Prostate gland (tissue), 2 donors: ENCODE measurements around the gene CEACAM18. TPM values are rescaled to one million over a fixed set of nuclear protein-coding genes. Genes with fewer than 3 reads are reported as not detected.

Source experiments
- DNase-seq: peaks from one replicate; pipeline ENCODE4 v3.0.0-alpha.2; 2019; ENCODE audit warnings: low spot score
- H3K27ac ChIP-seq, 2 donors: fragments of 200-600 bp; sonication (generic); 2 replicates each; pipeline ENCODE4 v1.5.1; 2017 to 2019
- H3K27me3 ChIP-seq: fragments of 200-600 bp; sonication (generic); replicated peaks from 2 replicates; pipeline ENCODE4 v1.5.1; 2019; ENCODE audit not compliant: insufficient read depth
- H3K36me3 ChIP-seq, 2 donors: fragments of 200-600 bp; sonication (generic); 1 replicate in 1 of 2; 2 replicates in 1 of 2; pipeline versions ENCODE4 v1.5.1 to v1.8.1; 2017 to 2019
- H3K4me1 ChIP-seq: fragments of 200-600 bp; sonication (generic); replicated peaks from 2 replicates; pipeline ENCODE4 v1.5.1; 2019
- H3K4me3 ChIP-seq, 2 donors: fragments of 200-600 bp; sonication (generic); 2 replicates each; pipeline ENCODE4 v1.5.1; 2017 to 2019
- H3K9me3 ChIP-seq: fragments of 200-600 bp; sonication (generic); 2 replicates; pipeline ENCODE4 v1.5.1; 2017
- POLR2A ChIP-seq: fragments of 450-650 bp; IDR thresholded peaks from one replicate; pipeline ENCODE4 v1.6.1; 2016; ENCODE audit warnings: antibody characterized with exemption, mild to moderate bottlenecking
- POLR2AphosphoS5 ChIP-seq: sonication (generic); formaldehyde crosslinking; IDR thresholded peaks from one replicate; pipeline ENCODE4 v1.6.1; 2017; ENCODE audit warnings: antibody characterized with exemption
- WGBS: methylation state at CpG from one replicate; pipeline ENCODE4 v1.1.5; 2018; 5-methylcytosine and 5-hydroxymethylcytosine counted together
- intact Hi-C: fragments of 100-400 bp; cut with DNase I; formaldehyde crosslinking; loops from one replicate; pipeline ENCODE4 v1.14.2; 2022
- total RNA-seq, 2 donors: library from RNA; depleted of rRNA; stranded (reverse); fragments of >200 nt; gene quantifications; one replicate each; pipeline ENCODE4 v1.1.0, GENCODE V29; 2016
- TF ChIP-seq, protein P1 (sequence below), 4 experiments: fragments of 200-600 bp in 2 of 4; fragments of 450-650 bp in 2 of 4; sonication (generic) in 2 of 4; IDR thresholded peaks; 1 replicate in 3 of 4; 2 replicates in 1 of 4; pipeline ENCODE4 v1.5.1; 2016 to 2019; ENCODE audit warnings: antibody characterized with exemption in 4 of 4, mild to moderate bottlenecking in 2 of 4, moderate library complexity in 2 of 4

Gene CEACAM18
- total RNA-seq, 2 donors from 2014 or later, result not detected

DNA sequence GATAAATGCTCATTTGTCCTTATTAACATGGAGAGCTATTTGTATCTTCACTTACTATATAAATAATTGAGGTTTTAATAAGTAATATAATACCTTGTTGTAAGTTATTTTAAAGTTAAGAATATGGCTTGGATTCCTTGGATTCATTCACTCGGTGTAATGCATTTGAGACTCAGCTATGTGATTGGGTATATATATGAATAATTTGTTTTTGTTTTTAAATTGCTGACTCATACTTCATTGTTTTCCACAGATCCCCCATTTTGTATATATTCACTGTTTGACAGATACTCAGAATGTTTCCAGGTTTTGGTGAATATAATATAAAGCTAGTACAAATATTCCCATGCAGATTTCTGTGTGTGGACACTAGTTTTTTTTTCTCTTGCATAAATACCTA is 6.8 kb upstream of the CEACAM18 start:
- 61% methylated on average over 1 of the region's 1 CpG for WGBS
- Histone ChIP-seq H3K4me3 (no peak overlapping the region), H3K27ac (no peak overlapping the region), H3K4me1 (no peaks in the 10 kb centered on the region), H3K36me3 (no peaks in the 10 kb centered on the region), H3K27me3 (no peaks in the 10 kb centered on the region), H3K9me3 (no peaks in the 10 kb centered on the region)
- intact Hi-C loops, result loop anchor here (5.0 to 10.0 kb wide), 2 partner anchors 186 to 303 kb away; no protein-coding TSS in a partner anchor
- TF ChIP-seq POLR2A (no peak), POLR2AphosphoS5 (no peak)
- TF ChIP-seq, protein P1, sequence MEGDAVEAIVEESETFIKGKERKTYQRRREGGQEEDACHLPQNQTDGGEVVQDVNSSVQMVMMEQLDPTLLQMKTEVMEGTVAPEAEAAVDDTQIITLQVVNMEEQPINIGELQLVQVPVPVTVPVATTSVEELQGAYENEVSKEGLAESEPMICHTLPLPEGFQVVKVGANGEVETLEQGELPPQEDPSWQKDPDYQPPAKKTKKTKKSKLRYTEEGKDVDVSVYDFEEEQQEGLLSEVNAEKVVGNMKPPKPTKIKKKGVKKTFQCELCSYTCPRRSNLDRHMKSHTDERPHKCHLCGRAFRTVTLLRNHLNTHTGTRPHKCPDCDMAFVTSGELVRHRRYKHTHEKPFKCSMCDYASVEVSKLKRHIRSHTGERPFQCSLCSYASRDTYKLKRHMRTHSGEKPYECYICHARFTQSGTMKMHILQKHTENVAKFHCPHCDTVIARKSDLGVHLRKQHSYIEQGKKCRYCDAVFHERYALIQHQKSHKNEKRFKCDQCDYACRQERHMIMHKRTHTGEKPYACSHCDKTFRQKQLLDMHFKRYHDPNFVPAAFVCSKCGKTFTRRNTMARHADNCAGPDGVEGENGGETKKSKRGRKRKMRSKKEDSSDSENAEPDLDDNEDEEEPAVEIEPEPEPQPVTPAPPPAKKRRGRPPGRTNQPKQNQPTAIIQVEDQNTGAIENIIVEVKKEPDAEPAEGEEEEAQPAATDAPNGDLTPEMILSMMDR (IDR thresholded peaks at IDR 0.05), result no peak
- DNase-seq, result no peak

DNA sequence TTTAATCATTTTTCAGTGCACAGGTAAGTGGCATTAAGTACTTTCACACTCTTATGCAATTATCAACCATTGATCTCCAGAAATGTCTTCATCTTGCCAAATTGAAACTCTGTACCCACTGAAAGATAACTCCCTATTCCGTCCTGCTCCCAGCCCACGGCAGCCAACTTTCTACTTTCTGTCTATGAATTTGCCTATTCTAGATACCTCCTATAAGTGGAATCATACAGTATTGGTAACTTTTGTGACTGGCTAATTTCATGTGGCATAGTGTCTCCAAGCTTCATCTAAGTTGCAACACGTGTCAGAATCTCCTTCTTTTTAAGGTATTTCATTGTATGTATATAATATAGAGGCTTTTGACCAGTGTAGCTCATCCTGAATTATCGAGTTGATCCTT is 5.7 kb upstream of the CEACAM18 start:
- H3K27ac ChIP-seq, result no peak overlapping the region
- intact Hi-C loops, result loop anchor here (5.0 to 10.0 kb wide), 2 partner anchors 185 to 302 kb away; no protein-coding TSS in a partner anchor
- H3K4me3 ChIP-seq, result no peak overlapping the region
- TF ChIP-seq, protein P1 (IDR thresholded peaks at IDR 0.05), result no peak
- TF ChIP-seq POLR2A (no peak), POLR2AphosphoS5 (no peak)
- DNase-seq, result no peak
- no peaks in the 10 kb centered on the region for H3K4me1 ChIP-seq
- H3K36me3 ChIP-seq, result no peaks in the 10 kb centered on the region
- WGBS, result 14% methylated on average over 4 of the region's 4 CpGs
- no peaks in the 10 kb centered on the region for H3K27me3 ChIP-seq
- H3K9me3 ChIP-seq, result no peaks in the 10 kb centered on the region

DNA sequence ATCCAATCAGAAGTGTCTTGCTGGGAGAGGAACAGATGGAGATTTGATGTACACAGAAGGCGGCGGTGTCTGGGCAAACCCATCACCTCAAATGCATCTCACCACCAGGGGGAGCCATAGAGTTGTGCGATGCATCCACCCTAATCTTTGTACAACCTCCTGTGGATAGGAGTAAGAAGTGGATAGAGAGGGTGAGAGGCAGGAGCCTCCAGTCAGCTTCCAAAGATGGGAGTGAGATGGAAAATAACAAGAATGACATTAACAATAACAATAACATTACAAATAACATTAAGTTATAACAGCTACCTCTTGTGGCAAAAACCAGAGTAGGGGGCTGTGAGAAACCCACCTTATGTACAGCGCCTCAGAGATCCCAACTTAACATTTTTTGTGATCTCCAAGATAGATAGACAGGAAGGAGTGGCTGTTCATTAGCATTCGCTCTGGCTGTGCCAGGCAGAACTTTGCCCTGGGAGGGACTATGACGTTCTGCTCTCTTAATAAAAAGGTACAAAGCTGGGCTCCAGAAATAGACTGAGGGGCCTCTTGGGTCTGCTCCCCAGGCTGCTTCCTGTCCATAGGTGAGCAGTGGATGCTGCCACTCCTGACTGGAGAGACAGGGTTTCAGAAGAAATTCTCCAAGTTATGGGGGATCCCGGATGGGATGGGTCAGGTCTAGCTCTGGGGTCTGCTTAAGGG is 5.2 kb upstream of the CEACAM18 start:
- peak; percentile 75 for DNase-seq
- H3K4me3 ChIP-seq, result no peak overlapping the region
- WGBS, result 29% methylated on average over 7 of the region's 7 CpGs
- TF ChIP-seq POLR2A, result no peak
- TF ChIP-seq, protein P1 (IDR thresholded peaks at IDR 0.05), result peak; percentile 44 to 84 (median 74)
- no peaks in the 10 kb centered on the region for H3K36me3 ChIP-seq
- no peaks in the 10 kb centered on the region for H3K9me3 ChIP-seq
- intact Hi-C loops, result loop anchor here (5.0 to 10.0 kb wide), 2 partner anchors 184 to 302 kb away; no protein-coding TSS in a partner anchor
- H3K27me3 ChIP-seq, result no peaks in the 10 kb centered on the region
- H3K4me1 ChIP-seq, result no peaks in the 10 kb centered on the region
- H3K27ac ChIP-seq, result no peak overlapping the region

DNA sequence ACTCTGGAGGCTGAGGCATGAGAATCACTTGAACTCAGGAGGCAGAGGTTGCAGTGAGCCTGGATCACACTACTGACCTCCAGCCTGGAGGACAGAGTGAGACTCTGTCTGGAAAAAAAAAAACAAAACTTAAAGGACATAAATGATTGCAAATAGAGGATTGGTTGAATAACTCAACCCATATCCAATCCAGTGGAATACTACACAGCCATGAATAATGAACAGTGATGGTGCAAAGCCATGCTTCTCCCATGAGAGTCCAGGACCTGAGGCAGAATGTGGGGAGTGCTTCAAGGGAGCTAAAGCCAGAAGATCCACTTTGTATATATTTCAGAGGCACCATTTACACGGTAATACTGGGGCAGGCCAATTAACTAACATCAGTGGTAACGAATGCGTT is 2.2 kb upstream of the CEACAM18 start:
- 92% methylated on average over 3 of the region's 3 CpGs for WGBS
- no peak for TF ChIP-seq POLR2A
- TF ChIP-seq, protein P1 (IDR thresholded peaks at IDR 0.05), result no peak
- TF ChIP-seq POLR2AphosphoS5, result no peak
- intact Hi-C loops, result loop anchor here (10.0 kb wide), 1 partner anchor 299 kb away; no protein-coding TSS in a partner anchor
- H3K27me3 ChIP-seq, result no peaks in the 10 kb centered on the region
- no peak for DNase-seq
- no peaks in the 10 kb centered on the region for H3K36me3 ChIP-seq
- no peak overlapping the region for H3K4me3 ChIP-seq
- H3K4me1 ChIP-seq, result no peaks in the 10 kb centered on the region
- no peak overlapping the region for H3K27ac ChIP-seq
- no peaks in the 10 kb centered on the region for H3K9me3 ChIP-seq

DNA sequence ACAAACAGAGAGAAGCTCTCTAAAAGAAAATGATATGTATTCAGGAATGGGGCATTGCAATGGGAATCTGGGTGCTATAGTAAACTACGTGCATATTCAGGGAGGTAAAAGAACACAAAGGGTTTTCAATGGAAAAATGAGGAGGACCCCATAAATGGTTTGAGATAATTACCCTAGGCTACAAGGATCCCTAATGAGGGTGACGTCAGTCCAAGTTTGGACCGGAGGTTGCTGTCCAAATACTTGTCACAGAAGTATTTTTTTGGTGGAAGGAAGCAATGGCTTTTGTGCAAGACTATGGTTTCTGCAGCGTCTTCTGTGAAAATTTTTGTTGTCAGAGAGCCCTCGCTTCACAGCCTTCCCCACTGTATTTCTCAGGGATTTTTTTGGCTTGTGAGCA is 995 bp upstream of the CEACAM18 start:
- H3K36me3 ChIP-seq, result no peaks in the 10 kb centered on the region
- DNase-seq, result no peak
- no peak for TF ChIP-seq POLR2A
- TF ChIP-seq POLR2AphosphoS5, result no peak
- TF ChIP-seq, protein P1 (IDR thresholded peaks at IDR 0.05), result no peak
- H3K27ac ChIP-seq, result no peak overlapping the region
- no peaks in the 10 kb centered on the region for H3K9me3 ChIP-seq
- H3K27me3 ChIP-seq, result no peaks in the 10 kb centered on the region
- intact Hi-C loops, result loop anchor here (10.0 kb wide), 1 partner anchor 297 kb away; no protein-coding TSS in a partner anchor
- no peak overlapping the region for H3K4me3 ChIP-seq
- 59% methylated on average over 5 of the region's 5 CpGs for WGBS
- H3K4me1 ChIP-seq, result no peaks in the 10 kb centered on the region
